K562 (cell line): ENCODE measurements around the gene IL20RA.

Experiments used
- KDM4B ChIP-seq, 2 experiments: fragments of 450-650 bp in 1 of 2; sonication (generic) in 1 of 2; IDR thresholded peaks; 2 replicates each; pipeline ENCODE4 v1.6.1; 2016 to 2017; ENCODE audit warnings: borderline replicate concordance in 2 of 2, antibody characterized with exemption in 1 of 2, low read depth in 1 of 2, mild to moderate bottlenecking in 1 of 2
- REST ChIP-seq, 2 experiments: fragments of 450-650 bp; formaldehyde crosslinking in 1 of 2; IDR thresholded peaks; 2 replicates each; pipeline versions ENCODE4 v1.4.0 to v1.6.1; 2014 to 2020; ENCODE audit warnings: mild to moderate bottlenecking in 2 of 2, borderline replicate concordance in 1 of 2, low read depth in 1 of 2
- ZNF785 ChIP-seq: fragments of 250-450 bp; sonication (Bioruptor Pico); IDR thresholded peaks from 2 replicates; pipeline ENCODE4 v1.4.0; 2020; ENCODE audit warnings: mild to moderate bottlenecking
- TF ChIP-seq, protein P1 (sequence below), 3 experiments: IDR thresholded peaks in 2 of 3; conservative IDR thresholded peaks in 1 of 3; 2 replicates each; pipeline ENCODE4 v1.5.1; 2011 to 2012; ENCODE audit warnings: low read length in 3 of 3, mild to moderate bottlenecking in 3 of 3, control low read depth in 2 of 3, improper control_type of control experiment in 1 of 3, inconsistent platforms in 1 of 3, low read depth in 1 of 3, mixed read lengths in 1 of 3, moderate library complexity in 1 of 3; ENCODE audit not compliant: insufficient read depth in 2 of 3

GRCh38 chr6:136977075-136977474 lies 67.7 kb downstream of the IL20RA start:
- TF ChIP-seq KDM4B (IDR thresholded peaks at IDR 0.05; ENCODE audit: borderline replicate concordance in 2 of 2, low read depth in 1 of 2) (no peak), REST (IDR thresholded peaks at IDR 0.05; ENCODE audit: borderline replicate concordance) (no peak), REST (CRISPR knock-in tag; IDR thresholded peaks at IDR 0.05; ENCODE audit: low read depth) (no peak), ZNF785 (CRISPR knock-in tag) (no peak)
- TF ChIP-seq, protein P1, sequence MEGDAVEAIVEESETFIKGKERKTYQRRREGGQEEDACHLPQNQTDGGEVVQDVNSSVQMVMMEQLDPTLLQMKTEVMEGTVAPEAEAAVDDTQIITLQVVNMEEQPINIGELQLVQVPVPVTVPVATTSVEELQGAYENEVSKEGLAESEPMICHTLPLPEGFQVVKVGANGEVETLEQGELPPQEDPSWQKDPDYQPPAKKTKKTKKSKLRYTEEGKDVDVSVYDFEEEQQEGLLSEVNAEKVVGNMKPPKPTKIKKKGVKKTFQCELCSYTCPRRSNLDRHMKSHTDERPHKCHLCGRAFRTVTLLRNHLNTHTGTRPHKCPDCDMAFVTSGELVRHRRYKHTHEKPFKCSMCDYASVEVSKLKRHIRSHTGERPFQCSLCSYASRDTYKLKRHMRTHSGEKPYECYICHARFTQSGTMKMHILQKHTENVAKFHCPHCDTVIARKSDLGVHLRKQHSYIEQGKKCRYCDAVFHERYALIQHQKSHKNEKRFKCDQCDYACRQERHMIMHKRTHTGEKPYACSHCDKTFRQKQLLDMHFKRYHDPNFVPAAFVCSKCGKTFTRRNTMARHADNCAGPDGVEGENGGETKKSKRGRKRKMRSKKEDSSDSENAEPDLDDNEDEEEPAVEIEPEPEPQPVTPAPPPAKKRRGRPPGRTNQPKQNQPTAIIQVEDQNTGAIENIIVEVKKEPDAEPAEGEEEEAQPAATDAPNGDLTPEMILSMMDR (IDR thresholded peaks at IDR 0.05 in 2 of 3, conservative IDR thresholded peaks at IDR 0.05 in 1 of 3; ENCODE audit: insufficient read depth in 2 of 3, low read depth in 1 of 3, low read length in 3 of 3): no peak
